GM18909 (cell line): ENCODE measurements around the gene ITGB2.

ENCODE experiments used
- ATAC-seq: cut with Tn5 transposase; IDR thresholded peaks from one replicate; pipeline ENCODE4 v1.9.1; 2021; ENCODE audit warnings: mild to moderate bottlenecking; ENCODE audit not compliant: unreplicated experiment, poor library complexity

The ITGB2 gene

DNA sequence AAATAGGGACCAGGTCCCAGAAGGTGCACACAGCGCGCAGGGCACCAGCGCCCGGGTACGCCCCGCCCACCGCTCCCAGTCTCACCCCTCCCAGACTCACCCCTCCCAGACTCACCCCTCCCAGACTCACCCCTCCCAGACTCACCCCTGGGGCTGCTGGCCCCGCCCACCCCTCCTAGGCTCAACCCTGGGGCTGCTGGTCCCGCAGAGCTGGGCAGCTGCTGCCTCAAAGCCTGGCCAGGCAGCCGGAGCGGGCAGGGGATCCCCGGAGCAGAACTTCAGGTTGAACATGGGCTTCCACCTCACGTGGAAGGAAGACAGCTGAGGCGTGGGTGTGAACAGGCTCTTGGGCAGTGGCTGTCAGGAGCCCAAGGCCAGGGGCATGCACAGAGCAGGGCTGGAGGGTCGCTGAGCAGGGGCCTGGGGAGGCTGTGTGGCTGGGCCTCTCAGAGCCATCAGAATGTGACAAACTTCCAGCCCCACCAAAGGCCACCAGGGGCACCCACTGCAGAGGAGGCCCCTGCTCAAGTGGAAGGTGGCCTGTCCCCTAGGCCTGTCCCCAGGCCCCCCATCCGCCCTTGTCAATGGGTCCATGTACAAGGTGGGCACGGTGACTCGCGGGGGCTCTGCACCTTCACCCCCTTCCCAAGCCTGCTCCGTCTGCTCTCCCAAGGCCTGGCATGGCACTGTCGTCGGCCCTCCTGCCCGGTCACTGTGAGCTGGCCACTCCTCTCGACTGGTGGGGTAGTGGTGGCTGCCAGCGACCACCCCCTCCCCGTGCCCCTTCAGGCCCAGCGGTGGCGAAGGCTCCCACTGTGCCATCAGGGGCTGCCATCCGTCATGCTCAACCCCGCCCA lies 82.4 kb downstream of the ITGB2 start:
- no peak for ATAC-seq

DNA sequence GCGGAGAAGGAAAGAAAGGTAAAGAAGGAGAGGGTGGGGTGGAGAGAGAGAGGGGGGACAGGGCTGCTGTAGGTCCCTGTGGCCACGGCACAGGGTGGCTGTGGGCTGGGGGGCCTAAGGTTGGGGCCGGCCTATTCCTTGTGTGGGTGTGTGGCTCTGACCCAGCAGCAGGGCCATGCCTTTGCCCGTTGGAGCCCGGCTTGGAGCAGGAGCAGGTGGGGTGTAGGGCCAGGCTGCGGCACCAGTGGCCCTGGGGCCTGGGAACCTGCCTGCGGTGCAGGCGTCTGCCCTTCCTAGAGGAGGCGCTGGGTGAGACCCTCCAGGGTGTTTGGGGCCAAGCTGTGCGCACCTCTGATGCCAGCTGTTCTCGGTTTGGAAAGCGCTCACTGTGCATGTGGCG lies 83.2 kb downstream of the ITGB2 start:
- ATAC-seq: no peak

DNA sequence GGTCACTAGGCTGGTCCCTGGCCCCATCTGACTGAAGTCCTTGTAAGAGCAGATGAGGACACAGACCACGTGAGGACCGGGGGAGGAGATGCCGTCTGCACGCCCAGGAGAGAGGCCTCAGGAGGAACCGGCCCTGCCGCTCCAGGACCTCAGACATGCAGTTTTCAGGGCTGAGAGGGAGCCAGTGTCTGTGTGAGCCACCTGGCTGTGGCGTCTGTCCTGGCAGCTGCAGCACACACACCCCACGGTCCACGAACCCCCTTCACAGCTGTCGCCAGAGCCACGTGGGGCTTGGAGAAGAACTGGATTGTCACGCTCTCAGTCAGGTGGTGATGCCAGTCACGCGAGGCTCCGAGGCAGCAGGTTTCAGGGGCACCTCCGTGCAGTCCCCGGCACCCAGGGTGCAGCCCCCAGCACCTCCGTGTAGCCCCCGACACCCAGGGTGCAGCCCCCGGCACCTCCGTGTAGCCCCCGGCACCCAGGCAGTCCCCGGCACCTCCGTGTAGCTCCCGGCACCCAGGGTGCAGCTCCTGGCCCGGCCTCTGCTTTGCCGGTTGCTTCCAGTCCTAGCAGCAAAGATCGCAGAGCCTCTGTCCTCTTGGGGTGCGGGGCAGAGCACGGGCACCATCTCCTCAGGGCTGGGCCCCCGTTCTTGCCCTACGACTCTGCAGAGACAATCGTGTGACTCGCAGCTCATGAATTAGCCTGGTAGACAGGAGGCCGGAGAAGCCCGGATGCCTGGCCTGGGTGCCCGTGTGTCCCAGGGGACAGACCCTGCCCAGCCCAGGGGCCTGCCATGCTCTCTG lies 83.8 kb downstream of the ITGB2 start:
- no peak for ATAC-seq

DNA sequence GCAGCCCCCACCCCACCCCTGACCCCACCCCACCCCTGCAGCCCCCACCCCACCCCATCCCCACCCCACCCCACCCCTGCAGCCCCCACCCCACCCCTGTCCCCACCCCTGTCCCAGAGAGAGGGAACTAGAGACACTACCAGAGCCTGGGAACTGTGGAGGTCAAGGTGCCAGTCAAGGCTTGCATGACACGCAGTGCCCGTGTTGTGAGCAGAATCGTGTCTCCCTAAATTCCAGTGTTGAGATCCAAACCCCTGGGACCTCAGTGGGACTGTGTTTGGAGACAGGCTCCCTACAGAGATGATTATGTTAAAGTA lies 84.4 kb downstream of the ITGB2 start:
- ATAC-seq: no peak
